K562 (cell line): ENCODE data around the gene IDUA. TPM values are rescaled to one million over a fixed set of nuclear protein-coding genes. Genes with fewer than 3 reads are reported as not detected.
A peak's percentile ranks its signal among the peaks of the same experiment; 100 is the strongest.

ENCODE experiments used
- DDX20 ChIP-seq: fragments of 450-650 bp; IDR thresholded peaks from 2 replicates; pipeline ENCODE4 v1.6.1; 2016; ENCODE audit warnings: missing genetic modification characterization, low read depth, mild to moderate bottlenecking, missing compliant biosample characterization, moderate library complexity
- E2F4 ChIP-seq: sonication (generic); formaldehyde crosslinking; IDR thresholded peaks from 2 replicates; pipeline ENCODE4 v1.8.0; 2022; ENCODE audit warnings: mild to moderate bottlenecking, low read depth, missing genetic modification reagents
- ELF1 ChIP-seq: fragments of 200-800 bp; sonication (Bioruptor generic); IDR thresholded peaks from 2 replicates; pipeline ENCODE4 v1.6.1; 2016; ENCODE audit warnings: missing genetic modification characterization, missing compliant biosample characterization
- FOS ChIP-seq: IDR thresholded peaks from 3 replicates; pipeline ENCODE4 v1.6.1; 2011; ENCODE audit not compliant: insufficient read length; ENCODE audit errors: extremely low read depth
- GABPB2 ChIP-seq: fragments of 250-450 bp; sonication (Bioruptor Pico); conservative IDR thresholded peaks from 2 replicates; pipeline ENCODE4 v1.5.1; 2021; ENCODE audit warnings: mild to moderate bottlenecking
- GTF2E2 ChIP-seq: fragments of 200-800 bp; sonication (Bioruptor generic); IDR thresholded peaks from 2 replicates; pipeline ENCODE4 v1.6.1; 2016; ENCODE audit warnings: missing genetic modification characterization, missing compliant biosample characterization
- MYC ChIP-seq, 2 experiments: fragments of 250-450 bp in 1 of 2; sonication (Bioruptor Pico) in 1 of 2; IDR thresholded peaks; 2 replicates each; pipeline versions ENCODE4 v1.5.1 to v1.6.1; 2012 to 2021; ENCODE audit warnings: low read depth in 2 of 2, borderline replicate concordance in 1 of 2, improper control_type of control experiment in 1 of 2, low read length in 1 of 2, mild to moderate bottlenecking in 1 of 2, moderate library complexity in 1 of 2
- NFE2L1 ChIP-seq: fragments of 450-650 bp; IDR thresholded peaks from 2 replicates; pipeline ENCODE4 v1.6.1; 2016; ENCODE audit warnings: missing genetic modification characterization, low read depth, mild to moderate bottlenecking, missing compliant biosample characterization, moderate library complexity, borderline replicate concordance
- NR4A1 ChIP-seq, 2 experiments: fragments of 250-450 bp in 1 of 2; fragments of 450-650 bp in 1 of 2; sonication (Bioruptor Pico) in 1 of 2; IDR thresholded peaks; 2 replicates each; pipeline versions ENCODE4 v1.4.0 to v1.6.1; 2016 to 2020; ENCODE audit warnings: mild to moderate bottlenecking in 2 of 2, missing compliant biosample characterization in 1 of 2, missing genetic modification characterization in 1 of 2, moderate library complexity in 1 of 2
- SIX5 ChIP-seq, 2 experiments: IDR thresholded peaks; 2 replicates each; pipeline ENCODE4 v1.6.1; 2011; ENCODE audit warnings: low read length in 2 of 2, borderline replicate concordance in 1 of 2, low read depth in 1 of 2, mild to moderate bottlenecking in 1 of 2, moderate library complexity in 1 of 2; ENCODE audit not compliant: insufficient read depth in 1 of 2
- SMARCA4 ChIP-seq: fragments of 450-650 bp; IDR thresholded peaks from 2 replicates; pipeline ENCODE4 v1.6.1; 2016
- SPI1 ChIP-seq: IDR thresholded peaks from 2 replicates; pipeline ENCODE4 v1.6.1; 2011; ENCODE audit warnings: low read depth, low read length, control low read depth, borderline replicate concordance
- ZBTB17 ChIP-seq: fragments of 450-650 bp; formaldehyde crosslinking; IDR thresholded peaks from 2 replicates; pipeline ENCODE4 v1.4.0; 2020; ENCODE audit warnings: mild to moderate bottlenecking
- ZNF184 ChIP-seq: sonication (generic); formaldehyde crosslinking; IDR thresholded peaks from 2 replicates; pipeline ENCODE4 v1.5.0; 2020; ENCODE audit warnings: missing genetic modification reagents
- ZNF717 ChIP-seq: fragments of 250-450 bp; sonication (Bioruptor Pico); IDR thresholded peaks from 2 replicates; pipeline ENCODE4 v1.5.0; 2021
- polyA plus RNA-seq, 8 experiments: library from polyadenylated mRNA; depleted of rRNA in 4 of 8; stranded (reverse) in 5 of 8; unstranded in 3 of 8; fragments of >200 nt; fragmentation: Nextera tagmentation in 2 of 8; fragmentation: Illumina TruSeq in 1 of 8; extraction: Ambion mirVana in 2 of 8; extraction: Trizol in 1 of 8; gene quantifications; 2 replicates each; pipeline versions ENCODE4 v1.2.1 to v1.2.3, GENCODE V29; 2011 to 2014; ENCODE audit warnings: inconsistent platforms in 1 of 8, missing spikeins in 1 of 8
- total RNA-seq, 7 experiments: library from RNA; depleted of rRNA in 6 of 7; stranded (reverse); fragments of >200 nt in 6 of 7; fragmentation: Illumina TruSeq in 2 of 7; extraction: Trizol in 2 of 7; gene quantifications; 2 replicates each; pipeline versions ENCODE4 v1.2.1 to v1.2.3, GENCODE V29; 2011 to 2021; ENCODE audit warnings: low replicate concordance in 1 of 7
- TF ChIP-seq, protein P1 (sequence below): IDR thresholded peaks from 2 replicates; pipeline ENCODE4 v1.6.1; 2011; ENCODE audit warnings: borderline replicate concordance, low read depth, mild to moderate bottlenecking, moderate library complexity, low read length; ENCODE audit not compliant: insufficient read depth, poor library complexity, severe bottlenecking
- TF ChIP-seq, protein P2 (sequence below): sonication (generic); formaldehyde crosslinking; IDR thresholded peaks from 2 replicates; pipeline ENCODE4 v1.8.1; 2023; ENCODE audit warnings: mild to moderate bottlenecking, missing genetic modification reagents
- TF ChIP-seq, protein P3 (sequence below): fragments of 250-450 bp; sonication (Bioruptor Pico); IDR thresholded peaks from 2 replicates; pipeline ENCODE4 v1.8.0; 2022; ENCODE audit warnings: moderate library complexity, mild to moderate bottlenecking, inconsistent platforms

The IDUA gene
- total and polyA plus RNA-seq, 9 of the 15 experiments (the other 6 are each of a cell fraction or from before 2014, with no cell fraction given): 0.04 to 16.1 (median 1.2) TPM

DNA sequence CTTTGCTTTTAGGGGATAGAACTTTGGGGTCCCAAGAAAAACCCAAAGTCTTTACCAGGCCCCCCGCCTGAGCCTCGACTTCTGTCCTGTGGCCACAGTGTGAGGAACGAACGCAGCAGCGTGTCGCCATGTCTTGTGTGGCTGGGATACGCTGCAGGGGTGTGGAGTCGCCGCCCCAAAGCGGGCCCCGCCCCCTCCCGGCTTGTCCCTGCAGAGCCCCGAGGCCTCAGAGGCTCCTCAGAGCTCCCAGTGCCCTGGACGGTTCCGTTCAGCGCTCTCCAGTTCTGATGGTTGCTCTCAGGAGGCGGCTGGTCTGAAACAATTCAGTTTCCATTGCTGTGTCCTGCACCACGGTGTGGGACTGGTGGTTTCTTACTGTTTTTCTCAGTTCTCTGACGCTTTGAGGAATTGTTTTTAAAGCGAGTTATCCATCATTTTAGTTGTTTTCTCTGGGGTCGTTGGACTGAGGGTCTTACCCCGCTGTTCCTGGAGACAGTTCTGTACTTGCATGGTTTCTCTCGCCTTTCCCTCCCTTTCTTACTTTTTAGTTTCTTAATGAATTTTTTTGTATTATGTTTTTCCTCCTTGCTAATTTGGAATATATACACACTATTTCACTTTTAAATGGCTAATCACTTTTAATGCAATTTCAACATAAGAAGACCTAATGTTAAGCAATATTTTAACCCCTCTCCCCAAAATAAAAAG lies 1.6 kb upstream of the IDUA start (continued):
- TF ChIP-seq MYC (IDR thresholded peaks at IDR 0.05; ENCODE audit: low read depth, low read length) (peak; percentile 54), MYC (CRISPR knock-in tag; IDR thresholded peaks at IDR 0.05; ENCODE audit: borderline replicate concordance, low read depth) (no peak), SIX5 (IDR thresholded peaks at IDR 0.05; ENCODE audit: borderline replicate concordance in 1 of 2, insufficient read depth in 1 of 2, low read depth in 1 of 2, low read length in 2 of 2) (no peak), NFE2L1 (no peak), NR4A1 (CRISPR knock-in tag; IDR thresholded peaks at IDR 0.05) (no peak), NR4A1 (tag; IDR thresholded peaks at IDR 0.05) (no peak), ELF1 (tag) (no peak), DDX20 (tag) (no peak), ZNF184 (no peak), ZBTB17 (CRISPR knock-in tag) (no peak), FOS (no peak), SPI1 (no peak), GABPB2 (CRISPR knock-in tag) (no peak), ZNF717 (no peak), SMARCA4 (no peak), E2F4 (CRISPR knock-in tag) (no peak), GTF2E2 (tag) (no peak; the same call in 1 of the 2 replicates)
- TF ChIP-seq, protein P1, sequence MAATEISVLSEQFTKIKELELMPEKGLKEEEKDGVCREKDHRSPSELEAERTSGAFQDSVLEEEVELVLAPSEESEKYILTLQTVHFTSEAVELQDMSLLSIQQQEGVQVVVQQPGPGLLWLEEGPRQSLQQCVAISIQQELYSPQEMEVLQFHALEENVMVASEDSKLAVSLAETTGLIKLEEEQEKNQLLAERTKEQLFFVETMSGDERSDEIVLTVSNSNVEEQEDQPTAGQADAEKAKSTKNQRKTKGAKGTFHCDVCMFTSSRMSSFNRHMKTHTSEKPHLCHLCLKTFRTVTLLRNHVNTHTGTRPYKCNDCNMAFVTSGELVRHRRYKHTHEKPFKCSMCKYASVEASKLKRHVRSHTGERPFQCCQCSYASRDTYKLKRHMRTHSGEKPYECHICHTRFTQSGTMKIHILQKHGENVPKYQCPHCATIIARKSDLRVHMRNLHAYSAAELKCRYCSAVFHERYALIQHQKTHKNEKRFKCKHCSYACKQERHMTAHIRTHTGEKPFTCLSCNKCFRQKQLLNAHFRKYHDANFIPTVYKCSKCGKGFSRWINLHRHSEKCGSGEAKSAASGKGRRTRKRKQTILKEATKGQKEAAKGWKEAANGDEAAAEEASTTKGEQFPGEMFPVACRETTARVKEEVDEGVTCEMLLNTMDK: no peak
- TF ChIP-seq, protein P2, sequence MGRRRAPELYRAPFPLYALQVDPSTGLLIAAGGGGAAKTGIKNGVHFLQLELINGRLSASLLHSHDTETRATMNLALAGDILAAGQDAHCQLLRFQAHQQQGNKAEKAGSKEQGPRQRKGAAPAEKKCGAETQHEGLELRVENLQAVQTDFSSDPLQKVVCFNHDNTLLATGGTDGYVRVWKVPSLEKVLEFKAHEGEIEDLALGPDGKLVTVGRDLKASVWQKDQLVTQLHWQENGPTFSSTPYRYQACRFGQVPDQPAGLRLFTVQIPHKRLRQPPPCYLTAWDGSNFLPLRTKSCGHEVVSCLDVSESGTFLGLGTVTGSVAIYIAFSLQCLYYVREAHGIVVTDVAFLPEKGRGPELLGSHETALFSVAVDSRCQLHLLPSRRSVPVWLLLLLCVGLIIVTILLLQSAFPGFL (CRISPR knock-in tag): no peak
- TF ChIP-seq, protein P3, sequence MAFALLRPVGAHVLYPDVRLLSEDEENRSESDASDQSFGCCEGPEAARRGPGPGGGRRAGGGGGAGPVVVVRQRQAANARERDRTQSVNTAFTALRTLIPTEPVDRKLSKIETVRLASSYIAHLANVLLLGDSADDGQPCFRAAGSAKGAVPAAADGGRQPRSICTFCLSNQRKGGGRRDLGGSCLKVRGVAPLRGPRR (CRISPR knock-in tag): no peak
